ENCODE measurements around the gene EMC9.

Gene EMC9

DNA sequence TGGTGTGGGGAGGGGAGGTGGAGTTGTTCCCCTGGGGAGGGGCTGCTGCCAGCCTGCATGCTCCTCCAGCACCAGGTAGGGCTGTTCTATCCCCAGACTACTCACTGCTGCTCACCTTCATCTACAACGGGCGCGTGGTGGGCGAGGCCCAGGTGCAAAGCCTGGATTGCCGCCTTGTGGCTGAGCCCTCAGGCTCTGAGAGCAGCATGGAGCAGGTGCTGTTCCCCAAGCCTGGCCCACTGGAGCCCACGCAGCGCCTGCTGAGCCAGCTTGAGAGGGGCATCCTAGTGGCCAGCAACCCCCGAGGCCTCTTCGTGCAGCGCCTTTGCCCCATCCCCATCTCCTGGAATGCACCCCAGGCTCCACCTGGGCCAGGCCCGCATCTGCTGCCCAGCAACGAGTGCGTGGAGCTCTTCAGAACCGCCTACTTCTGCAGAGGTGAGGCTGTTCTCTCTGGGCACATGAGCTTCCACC is 23.2 kb upstream of the EMC9 start:
- TF ChIP-seq, protein P1, sequence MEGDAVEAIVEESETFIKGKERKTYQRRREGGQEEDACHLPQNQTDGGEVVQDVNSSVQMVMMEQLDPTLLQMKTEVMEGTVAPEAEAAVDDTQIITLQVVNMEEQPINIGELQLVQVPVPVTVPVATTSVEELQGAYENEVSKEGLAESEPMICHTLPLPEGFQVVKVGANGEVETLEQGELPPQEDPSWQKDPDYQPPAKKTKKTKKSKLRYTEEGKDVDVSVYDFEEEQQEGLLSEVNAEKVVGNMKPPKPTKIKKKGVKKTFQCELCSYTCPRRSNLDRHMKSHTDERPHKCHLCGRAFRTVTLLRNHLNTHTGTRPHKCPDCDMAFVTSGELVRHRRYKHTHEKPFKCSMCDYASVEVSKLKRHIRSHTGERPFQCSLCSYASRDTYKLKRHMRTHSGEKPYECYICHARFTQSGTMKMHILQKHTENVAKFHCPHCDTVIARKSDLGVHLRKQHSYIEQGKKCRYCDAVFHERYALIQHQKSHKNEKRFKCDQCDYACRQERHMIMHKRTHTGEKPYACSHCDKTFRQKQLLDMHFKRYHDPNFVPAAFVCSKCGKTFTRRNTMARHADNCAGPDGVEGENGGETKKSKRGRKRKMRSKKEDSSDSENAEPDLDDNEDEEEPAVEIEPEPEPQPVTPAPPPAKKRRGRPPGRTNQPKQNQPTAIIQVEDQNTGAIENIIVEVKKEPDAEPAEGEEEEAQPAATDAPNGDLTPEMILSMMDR (IDR thresholded peaks at IDR 0.05; ENCODE audit: control insufficient read depth, extremely low read depth, insufficient read depth) = no peak
- no peak overlapping the region for H3K4me3 ChIP-seq (ENCODE audit: low read depth, low read length)
- no peak for DNase-seq (ENCODE audit: low read depth)

DNA sequence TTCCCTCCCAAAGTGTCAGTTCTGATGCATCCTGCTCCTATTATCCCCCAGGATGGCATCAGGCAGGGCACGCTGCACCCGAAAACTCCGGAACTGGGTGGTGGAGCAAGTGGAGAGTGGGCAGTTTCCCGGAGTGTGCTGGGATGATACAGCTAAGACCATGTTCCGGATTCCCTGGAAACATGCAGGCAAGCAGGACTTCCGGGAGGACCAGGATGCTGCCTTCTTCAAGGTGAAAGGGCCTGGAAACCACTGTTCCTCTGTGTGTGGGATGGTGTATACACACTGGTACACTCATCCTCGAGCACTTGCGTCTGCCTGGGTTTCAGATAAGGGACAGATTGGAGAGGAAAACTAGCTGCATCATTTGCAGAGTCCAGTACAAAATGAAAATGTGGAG is 20.7 kb upstream of the EMC9 start:
- H3K4me3 ChIP-seq (ENCODE audit: low read depth, low read length) = no peak overlapping the region
- TF ChIP-seq, protein P1 (IDR thresholded peaks at IDR 0.05; ENCODE audit: control insufficient read depth, extremely low read depth, insufficient read depth) = no peak
- no peak for DNase-seq (ENCODE audit: low read depth)

DNA sequence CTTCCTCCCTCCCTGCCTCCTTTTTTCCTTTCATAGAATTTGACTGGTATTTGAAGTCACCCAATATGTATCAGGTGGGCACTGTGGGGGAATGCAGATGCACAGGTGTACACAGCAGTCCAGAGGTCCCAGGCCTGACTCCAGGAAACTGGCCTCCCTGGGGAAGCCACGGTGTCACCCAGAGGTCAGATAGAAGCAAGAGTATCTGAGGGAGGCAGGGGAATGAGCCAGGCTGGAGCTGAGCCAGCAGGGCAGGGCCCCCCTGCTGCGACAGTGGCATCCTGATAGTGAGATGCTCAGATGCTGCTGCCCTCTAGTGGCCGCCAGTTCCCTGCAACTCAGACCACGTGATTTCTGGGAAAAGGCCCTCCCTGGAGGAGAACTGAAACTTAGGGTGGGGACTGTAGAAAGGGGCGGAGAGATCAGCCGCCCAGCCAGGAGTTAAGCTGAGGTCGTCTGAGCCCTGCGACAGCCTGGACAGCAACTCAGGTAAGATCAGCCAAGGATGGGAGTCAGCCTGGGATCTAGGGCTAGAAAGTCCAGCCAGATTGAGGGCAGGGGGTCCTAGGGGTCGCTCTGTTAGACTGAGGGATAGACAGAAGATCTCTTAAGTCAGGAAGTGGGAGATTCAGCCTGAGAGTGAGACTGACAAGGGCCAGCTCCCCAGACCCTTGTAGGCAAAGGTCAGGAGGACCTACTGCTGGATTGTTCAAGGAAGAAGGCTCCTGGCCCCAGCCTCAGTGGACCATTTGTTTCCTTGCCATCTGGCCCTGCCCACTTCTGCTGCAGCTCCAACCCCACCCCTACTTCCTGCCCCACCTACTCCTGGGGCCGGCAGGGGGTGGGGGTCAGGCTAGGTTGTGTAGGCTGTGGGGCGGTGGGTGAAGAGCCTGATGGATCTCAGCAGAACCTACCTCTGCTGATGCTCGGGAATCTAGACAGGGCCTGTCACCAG is 19.7 kb upstream of the EMC9 start, which contains the start of gene IRF9:
IRF9 (plus strand) TSS at position 416 of the 955 bp plus-strand sequence. CDS start 880 bp downstream, outside the sequence.
- peak within 1 kb of the TSS; percentile 39 for H3K4me3 ChIP-seq (ENCODE audit: low read depth, low read length)
- DNase-seq (ENCODE audit: low read depth) = peak; percentile 87
- TF ChIP-seq, protein P1 (IDR thresholded peaks at IDR 0.05; ENCODE audit: control insufficient read depth, extremely low read depth, insufficient read depth) = peak; percentile 97

DNA sequence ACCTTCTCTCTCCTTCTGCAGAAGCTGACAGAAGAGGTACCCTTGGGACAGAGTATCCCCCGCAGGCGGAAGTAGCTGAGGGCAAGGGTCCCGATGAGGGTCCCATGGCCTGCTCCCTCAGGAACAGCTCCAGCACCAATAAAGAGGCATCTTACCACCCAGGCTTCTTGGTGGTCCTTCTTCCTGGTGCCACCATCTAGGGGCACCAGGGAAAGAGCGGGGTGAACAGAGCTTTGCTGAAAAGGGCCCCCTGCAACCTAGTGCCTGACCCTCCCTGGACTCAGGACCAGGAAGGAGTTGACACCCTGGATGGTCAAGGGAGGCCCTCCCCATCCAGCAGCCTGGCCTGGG is 19.1 kb upstream of the EMC9 start:
- no peak overlapping the region for H3K4me3 ChIP-seq (ENCODE audit: low read depth, low read length)
- TF ChIP-seq, protein P1 (IDR thresholded peaks at IDR 0.05; ENCODE audit: control insufficient read depth, extremely low read depth, insufficient read depth) = no peak
- no peak for DNase-seq (ENCODE audit: low read depth)

DNA sequence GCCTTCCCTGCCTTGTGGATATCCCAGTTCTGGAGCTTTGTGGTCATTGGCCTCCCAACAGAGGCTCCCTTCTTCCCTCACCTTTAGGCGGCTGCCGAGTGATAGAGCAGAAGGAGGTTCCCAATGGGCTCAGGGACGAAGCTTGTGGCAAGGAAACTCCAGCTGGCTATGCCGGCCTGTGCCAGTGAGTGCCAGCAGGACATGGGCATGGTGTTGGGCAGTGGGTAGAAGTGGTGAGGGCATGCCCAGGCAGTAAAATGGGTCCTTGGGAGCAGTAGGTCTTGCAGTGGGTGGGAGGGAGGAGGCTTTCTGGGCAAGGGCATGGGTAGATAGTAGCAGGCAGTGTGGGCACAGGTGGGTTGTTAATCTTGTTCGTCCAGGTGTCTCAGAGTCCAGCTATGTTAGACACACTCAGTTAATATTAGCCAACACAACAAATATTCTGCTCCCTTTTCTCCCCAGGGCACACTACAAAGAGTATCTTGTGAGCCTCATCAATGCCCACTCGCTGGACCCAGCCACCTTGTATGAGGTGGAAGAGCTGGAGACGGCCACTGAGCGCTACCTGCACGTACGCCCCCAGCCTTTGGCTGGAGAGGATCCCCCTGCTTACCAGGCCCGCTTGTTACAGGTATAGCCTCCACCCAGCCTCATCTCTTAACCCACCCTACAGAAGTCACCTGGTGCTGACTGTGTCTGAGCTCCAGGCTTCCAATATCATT is 18.5 kb upstream of the EMC9 start:
- no peak overlapping the region for H3K4me3 ChIP-seq (ENCODE audit: low read depth, low read length)
- TF ChIP-seq, protein P1 (IDR thresholded peaks at IDR 0.05; ENCODE audit: control insufficient read depth, extremely low read depth, insufficient read depth) = no peak
- no peak for DNase-seq (ENCODE audit: low read depth)

DNA sequence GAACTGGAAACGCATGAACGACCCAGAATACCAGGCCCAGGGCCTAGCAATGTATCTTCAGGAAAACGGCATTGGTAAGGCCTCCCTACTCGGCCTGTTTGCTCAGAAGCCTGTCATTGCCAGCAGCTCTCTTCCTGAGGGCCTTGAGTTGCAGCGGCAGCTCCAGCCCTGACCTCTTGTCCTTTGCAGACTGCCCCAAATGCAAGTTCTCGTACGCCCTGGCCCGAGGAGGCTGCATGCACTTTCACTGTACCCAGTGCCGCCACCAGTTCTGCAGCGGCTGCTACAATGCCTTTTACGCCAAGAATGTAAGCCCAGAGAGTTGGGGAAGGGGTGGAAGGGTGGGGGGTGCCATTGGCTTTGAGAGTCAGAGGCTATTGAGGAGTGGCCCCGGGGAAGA is 15.9 kb upstream of the EMC9 start:
- TF ChIP-seq, protein P1 (IDR thresholded peaks at IDR 0.05; ENCODE audit: control insufficient read depth, extremely low read depth, insufficient read depth) = no peak
- H3K4me3 ChIP-seq (ENCODE audit: low read depth, low read length) = no peak overlapping the region
- no peak for DNase-seq (ENCODE audit: low read depth)

Measured in LNCaP clone FGC (cell line).